Stimulated activated CD4-positive, alpha-beta T cell treated with anti-CD3 and anti-CD28 coated beads, Interleukin-1b, Interleukin-23, amount 100 ng/mL, for 48 hours (primary cell): ENCODE measurements around the gene FXN.
"Not testable (repeated sequence)": the region's sequence is repeated elsewhere in the genome, so short reads cannot be mapped to it uniquely, and the experiment has no call there.

Source experiments
- DNase-seq: peaks from one replicate; pipeline ENCODE4 v3.0.0-alpha.2; 2020

FXN gene

GRCh38 chr9:69071059-69071458 lies 35.5 kb downstream of the FXN start:
- no peak for DNase-seq

GRCh38 chr9:69073103-69073502 lies 37.6 kb downstream of the FXN start:
- DNase-seq, result no peak

GRCh38 chr9:69074801-69075200 lies 39.2 kb downstream of the FXN start:
- DNase-seq, result no peak

GRCh38 chr9:69076550-69076949 lies 41.0 kb downstream of the FXN start:
- no peak for DNase-seq

GRCh38 chr9:69078069-69078468 lies 42.5 kb downstream of the FXN start:
- no peak for DNase-seq

- DNase-seq, result no peak
Observed at GRCh38 chr9:69078581-69078980, 43.0 kb downstream of the FXN start.

GRCh38 chr9:69079186-69079585 lies 43.6 kb downstream of the FXN start:
- no peak for DNase-seq

- no peak for DNase-seq
Observed at GRCh38 chr9:69081261-69081660, 45.7 kb downstream of the FXN start.

GRCh38 chr9:69083321-69083720 lies 47.8 kb downstream of the FXN start:
- DNase-seq, result no peak

GRCh38 chr9:69085569-69086283 lies 50.2 kb downstream of the FXN start:
- no peak for DNase-seq

- no peak for DNase-seq
Observed at GRCh38 chr9:69086312-69086711, 50.8 kb downstream of the FXN start.

GRCh38 chr9:69086769-69087168 lies 51.2 kb downstream of the FXN start:
- no peak for DNase-seq

GRCh38 chr9:69089082-69089481 lies 53.5 kb downstream of the FXN start:
- DNase-seq, result no peak

- DNase-seq, result no peak
Observed at GRCh38 chr9:69089491-69089890, 53.9 kb downstream of the FXN start.

- DNase-seq, result no peak
Observed at GRCh38 chr9:69090140-69090750, 54.7 kb downstream of the FXN start.

GRCh38 chr9:69090946-69091345 lies 55.4 kb downstream of the FXN start:
- no peak for DNase-seq

- no peak for DNase-seq
Observed at GRCh38 chr9:69093471-69094103, 58.0 kb downstream of the FXN start.

GRCh38 chr9:69094361-69095135 lies 59.0 kb downstream of the FXN start:
- DNase-seq, result not testable (repeated sequence)

- DNase-seq, result no peak
Observed at GRCh38 chr9:69097064-69097463, 61.5 kb downstream of the FXN start.

- DNase-seq, result no peak
Observed at GRCh38 chr9:69097923-69098593, 62.5 kb downstream of the FXN start.

GRCh38 chr9:69103348-69103996 lies 67.9 kb downstream of the FXN start:
- DNase-seq, result not testable (repeated sequence)

GRCh38 chr9:69104830-69105527 lies 69.4 kb downstream of the FXN start:
- DNase-seq, result no peak
